GM08714 (cell line): Measurements from ENCODE around the gene GLRX5.
"Not testable (repeated sequence)": the region's sequence is repeated elsewhere in the genome, so short reads cannot be mapped to it uniquely, and the experiment has no call there.

ENCODE experiments used
- H3K4me3 ChIP-seq: fragments of 200-500 bp; sonication (Bioruptor generic); 2 replicates; pipeline ENCODE4 v1.5.1; 2014; ENCODE audit warnings: mild to moderate bottlenecking, low read length, inconsistent platforms
- ZNF274 ChIP-seq: IDR thresholded peaks from 2 replicates; pipeline ENCODE4 v1.6.1; 2012; ENCODE audit warnings: mild to moderate bottlenecking, low read depth, low read length

Gene GLRX5

DNA sequence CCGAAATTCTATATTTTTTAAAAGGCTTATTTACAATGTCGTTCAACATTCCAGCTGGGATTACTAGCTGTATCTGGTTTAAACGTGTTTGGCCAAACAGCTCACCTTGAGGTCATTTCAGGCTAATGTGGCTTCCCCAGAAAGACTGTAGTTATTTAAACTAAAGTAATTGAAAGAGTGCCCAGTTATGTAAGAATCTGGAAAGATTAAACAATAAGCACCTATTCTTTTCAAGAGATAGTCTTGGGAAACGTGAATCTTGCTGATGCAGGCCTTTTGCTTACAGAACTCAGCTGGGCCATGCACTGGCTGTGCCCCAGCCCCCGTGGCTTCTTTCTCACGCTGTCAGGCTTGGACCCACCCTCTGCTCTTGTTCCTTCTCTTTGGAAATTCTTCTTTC lies 24.4 kb downstream of the GLRX5 start:
- H3K4me3 ChIP-seq = no peak overlapping the region
- TF ChIP-seq ZNF274 = no peak

DNA sequence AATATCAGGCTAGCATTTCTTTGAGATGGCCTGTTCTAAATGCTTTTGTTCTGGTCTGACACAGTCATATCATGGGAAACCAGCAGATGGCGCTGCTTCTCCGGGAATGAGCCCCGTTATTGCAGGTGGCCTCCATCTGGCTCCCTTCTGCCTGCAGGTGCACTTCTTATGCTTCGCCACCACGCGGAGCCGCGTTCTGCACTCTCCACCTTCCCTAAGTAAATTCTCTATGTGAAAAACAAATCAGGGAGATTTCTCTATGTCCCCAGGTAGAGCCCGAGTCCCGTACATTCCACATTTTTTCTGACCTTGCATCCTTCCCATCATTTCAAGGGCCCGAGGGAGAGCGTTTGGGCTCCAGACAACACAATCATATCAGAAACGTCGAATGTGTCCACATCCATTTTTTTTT lies 26.2 kb downstream of the GLRX5 start:
- no peak for TF ChIP-seq ZNF274
- no peak overlapping the region for H3K4me3 ChIP-seq

DNA sequence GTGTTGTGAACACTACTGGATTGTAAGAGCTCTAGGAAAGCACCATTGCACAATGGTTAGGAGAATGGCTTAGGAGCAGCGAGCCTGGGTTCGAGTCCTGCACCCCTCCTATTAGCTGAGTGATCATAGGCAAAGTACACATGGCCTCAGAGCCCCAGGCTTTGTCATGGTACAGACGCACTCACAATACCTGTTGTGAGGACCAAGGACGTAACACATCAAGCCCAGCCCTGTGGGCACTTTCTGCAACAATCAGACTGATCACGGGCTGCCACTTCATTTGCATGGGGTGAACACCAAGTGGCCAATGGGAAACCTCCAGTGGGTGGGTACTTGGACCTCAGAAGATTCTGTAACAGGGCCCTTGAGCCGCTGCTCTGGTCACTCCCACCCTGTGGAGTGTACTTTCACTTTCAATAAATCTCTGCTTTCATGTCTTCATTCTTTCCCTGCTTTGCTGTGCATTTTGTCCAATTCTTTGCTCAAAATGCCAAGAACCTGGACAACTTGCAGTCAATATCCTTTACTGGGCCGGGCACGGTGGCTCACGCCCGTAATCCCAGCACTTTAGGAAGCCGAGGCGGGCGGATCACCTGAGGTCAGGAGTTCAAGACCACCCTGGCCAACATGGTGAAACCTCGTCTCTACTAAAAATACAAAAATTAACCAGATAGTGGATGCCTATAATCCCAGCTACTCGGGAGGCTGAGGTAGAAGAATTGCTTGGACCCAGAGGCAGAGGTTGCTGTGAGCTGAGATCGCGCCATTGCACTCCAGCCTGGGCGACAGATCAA lies 28.2 kb downstream of the GLRX5 start:
- H3K4me3 ChIP-seq = no peak overlapping the region
- TF ChIP-seq ZNF274 = no peak

DNA sequence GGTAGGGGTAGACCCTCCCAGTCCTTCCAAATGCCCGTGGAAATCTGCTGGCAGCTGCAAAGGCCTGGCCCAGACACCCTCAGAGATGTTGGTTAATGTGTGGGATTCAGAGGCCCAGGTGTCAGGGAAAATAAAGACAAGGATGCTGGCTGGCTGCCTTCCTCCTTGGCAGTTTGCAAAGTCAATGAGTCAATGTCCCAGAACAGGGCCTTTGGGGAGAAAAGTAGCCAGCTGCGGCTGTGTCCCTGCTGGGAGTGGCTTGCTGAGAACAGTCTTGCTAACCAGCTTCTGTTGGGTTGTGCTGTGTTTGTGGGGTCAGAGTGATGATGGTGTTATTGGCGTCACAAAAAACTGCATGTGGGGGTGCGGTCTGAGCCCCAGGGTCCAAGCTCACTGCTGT lies 29.2 kb downstream of the GLRX5 start:
- no peak for TF ChIP-seq ZNF274
- no peak overlapping the region for H3K4me3 ChIP-seq

DNA sequence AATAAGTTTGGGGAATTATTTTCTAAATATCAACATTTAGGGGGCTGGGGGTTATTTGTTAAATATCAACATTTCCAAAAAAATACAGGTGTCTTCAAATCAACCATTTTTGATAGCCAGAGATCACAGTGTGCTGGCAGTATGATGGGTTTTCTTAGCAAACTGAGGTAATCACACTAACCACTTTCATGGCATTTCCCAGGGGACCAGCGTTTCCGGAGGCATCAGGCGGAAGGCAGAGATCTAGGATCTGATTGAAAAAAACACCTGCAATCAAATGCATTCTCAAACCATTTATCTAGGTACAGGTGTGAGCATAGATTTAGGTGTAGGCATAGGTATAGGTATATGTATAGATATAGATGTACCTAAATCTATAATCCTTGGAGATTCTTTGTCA lies 34.6 kb downstream of the GLRX5 start:
- TF ChIP-seq ZNF274 = no peak
- H3K4me3 ChIP-seq = no peak overlapping the region

DNA sequence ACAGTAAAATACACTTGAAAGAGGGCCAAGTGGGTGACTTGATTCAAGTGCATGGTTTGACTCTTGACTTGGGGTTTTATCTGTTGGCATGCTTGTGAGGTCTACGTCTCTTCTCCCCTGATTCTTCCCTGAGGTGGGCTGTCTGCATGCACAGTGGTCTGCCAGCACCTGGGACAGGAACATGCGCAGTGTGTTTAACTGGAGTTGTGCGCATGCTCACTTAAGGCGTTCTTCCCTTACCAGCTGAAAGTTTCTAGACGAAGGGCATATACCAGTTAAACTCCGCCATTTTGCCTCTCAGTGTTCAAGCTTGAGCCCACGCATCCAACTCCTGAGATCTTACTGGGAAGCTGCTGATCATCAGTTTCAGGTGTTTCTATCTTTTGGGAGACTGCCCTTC lies 38.5 kb downstream of the GLRX5 start:
- no peak for TF ChIP-seq ZNF274
- H3K4me3 ChIP-seq = no peak overlapping the region

DNA sequence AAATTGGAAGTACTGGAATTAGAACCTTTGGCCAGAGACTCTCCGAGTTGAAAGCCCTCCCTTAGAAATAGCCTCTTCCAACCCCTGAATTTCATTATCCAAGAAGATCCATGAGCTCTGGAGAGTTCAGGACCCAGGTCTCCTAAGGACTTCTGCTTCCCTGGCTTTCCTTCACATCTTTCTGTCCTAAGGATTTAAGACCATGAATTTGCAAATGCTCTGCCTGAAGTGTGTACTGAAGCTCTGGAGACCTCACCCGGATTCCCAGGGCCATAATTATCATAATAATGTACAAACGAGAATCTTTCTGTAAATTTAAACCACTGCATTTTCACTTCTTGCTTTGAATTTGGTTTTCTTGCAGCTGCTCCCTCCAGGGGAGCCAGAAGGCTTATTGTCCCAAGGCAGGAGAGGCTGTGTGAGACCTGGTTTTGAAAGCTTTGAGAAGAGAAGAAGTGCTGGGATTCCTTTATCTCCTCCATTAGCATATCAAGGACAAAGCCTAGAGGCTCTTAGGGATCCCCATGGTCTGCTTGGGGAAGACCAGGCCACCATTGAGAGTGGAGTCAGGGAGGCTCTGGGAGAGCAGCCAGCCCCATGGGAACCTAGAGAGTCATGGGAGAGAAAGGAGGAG lies 41.1 kb downstream of the GLRX5 start:
- TF ChIP-seq ZNF274 = no peak
- H3K4me3 ChIP-seq = no peak overlapping the region

DNA sequence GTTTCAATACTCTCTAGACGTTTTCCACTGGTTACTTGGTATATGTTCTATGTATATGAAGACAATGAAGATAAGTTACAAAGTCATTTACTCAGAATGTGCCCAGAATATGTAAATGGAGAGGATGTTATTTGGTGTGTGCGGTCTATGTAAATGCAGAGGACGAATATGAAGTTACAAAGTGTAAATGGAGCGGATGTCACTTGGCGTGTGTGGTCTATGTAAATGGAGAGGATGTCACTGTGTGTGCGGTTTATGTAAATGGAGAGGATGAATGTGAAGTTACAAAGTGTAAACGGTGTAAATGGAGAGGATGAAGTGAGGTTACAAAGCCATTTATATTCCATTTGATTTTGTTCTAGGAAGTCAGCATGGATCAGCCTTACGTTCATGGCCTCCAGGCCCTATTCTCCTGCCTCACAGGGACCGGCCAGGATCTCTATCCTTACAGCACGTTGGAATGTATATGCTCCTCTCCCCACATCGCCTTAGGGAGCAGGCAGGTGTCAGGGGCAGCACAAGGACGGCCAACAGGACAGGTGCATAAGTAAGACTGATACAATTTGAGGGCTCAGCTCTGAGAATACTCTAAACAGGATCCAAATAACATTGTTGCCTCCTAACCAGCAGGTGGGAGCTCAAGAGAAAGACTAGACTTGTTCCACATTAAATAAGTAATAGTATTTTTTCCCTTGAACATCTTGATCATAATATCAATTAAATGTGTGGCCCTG lies 42.4 kb downstream of the GLRX5 start:
- peak overlapping the region; percentile 33; the same call in 1 of the 2 replicates for H3K4me3 ChIP-seq
- TF ChIP-seq ZNF274 = no peak

DNA sequence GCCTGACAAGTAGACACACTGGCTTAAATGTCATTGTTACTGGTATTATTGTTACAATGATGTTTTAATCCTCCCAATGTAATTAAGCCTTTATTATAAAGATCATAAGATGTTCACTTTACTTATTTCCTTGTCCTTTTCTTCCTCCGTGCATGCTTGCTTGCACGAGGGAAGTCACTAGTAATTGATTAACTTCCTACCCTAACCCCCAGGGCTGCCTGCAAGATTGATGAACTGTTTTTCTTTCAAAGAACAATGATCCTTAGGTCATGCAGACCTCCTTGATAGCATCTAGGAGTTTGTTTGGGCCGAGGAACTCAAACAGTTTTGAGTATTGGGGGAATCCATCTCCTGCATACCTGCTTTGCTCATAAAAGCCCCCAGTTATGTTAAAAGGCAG lies 43.0 kb downstream of the GLRX5 start:
- peak overlapping the region; percentile 34; the same call in 1 of the 2 replicates for H3K4me3 ChIP-seq
- no peak for TF ChIP-seq ZNF274

DNA sequence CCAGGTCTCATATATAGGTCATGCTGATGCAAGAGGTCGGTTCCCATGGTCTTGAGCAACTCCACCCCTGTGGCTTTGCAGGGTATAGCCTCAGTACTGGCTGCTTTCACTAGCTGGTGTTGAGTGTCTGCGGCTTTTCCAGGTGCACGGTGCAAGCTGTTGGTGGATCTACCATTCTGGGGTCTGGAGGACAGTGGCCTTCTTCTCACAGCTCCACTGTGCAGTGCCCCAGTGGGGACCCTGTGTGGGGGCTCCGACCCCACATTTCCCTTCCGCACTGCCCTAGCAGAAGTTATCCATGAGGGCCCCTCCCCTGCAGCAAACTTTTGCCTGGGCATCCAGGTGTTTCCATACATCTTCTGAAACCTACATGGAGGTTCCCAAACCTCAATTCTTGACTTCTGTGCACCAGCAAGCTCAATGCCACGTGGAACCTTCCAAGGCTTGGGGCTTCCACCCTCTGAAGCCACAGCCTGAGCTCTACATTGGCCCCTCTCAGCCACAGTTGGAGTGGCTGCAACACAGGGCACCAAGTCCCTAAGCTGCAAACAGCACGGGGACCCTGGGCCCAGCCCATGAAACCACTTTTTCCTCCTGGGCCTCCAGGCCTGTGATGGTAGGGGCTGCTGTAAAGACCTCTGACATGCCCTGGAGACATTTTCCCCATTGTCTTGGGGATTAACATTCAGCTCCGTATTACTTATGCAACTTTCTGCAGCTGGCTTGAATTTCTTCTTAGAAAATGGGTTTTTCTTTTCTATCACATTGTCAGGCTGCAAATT lies 49.2 kb downstream of the GLRX5 start:
- H3K4me3 ChIP-seq = not testable (repeated sequence)

DNA sequence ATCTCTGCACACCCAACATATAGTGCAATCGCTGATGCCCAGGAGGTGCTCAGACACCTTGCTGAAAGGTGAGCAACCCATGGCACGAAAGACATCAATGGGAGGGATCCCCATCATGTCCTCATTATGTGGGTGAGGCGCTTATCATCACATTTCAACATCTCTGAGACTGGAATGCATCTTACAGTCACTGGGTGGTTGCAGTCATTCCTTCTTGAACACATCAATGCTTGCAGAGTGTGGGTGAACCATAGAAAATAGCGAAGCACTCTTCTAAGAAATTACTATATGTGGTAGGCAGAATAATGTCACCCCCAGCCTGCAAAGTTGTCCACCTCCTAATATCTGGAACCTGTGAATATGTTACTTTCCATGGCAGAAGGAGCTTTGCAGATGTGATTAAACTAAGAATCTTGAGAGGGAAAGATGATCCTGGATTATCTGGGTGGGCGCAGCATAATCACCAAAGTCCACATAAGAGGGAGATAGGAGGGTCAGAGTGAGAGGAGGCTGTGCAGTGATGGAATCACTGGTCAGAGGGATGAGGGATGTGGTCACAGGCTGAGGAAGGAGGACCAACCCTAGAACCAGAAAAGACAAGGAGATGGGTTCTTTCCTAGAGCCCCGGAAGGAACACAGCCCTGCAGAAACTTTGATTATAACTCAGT lies 51.2 kb downstream of the GLRX5 start:
- no peak for TF ChIP-seq ZNF274

DNA sequence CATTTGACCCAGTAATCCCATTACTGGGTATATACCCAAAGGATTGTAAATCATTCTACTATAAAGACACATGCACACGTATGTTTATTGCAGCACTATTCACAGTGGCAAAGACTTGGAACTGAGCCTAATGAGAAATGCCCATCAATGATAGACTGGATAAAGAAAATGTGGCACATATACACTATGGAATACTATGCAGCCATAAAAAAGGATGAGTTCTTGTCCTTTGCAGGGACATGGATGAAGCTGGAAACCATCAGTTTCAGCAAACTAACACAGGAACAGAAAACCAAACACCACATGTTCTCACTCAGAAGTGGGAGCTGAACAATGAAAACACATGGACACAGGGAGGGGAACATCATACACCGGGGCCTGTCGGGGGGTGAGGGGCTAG lies 56.3 kb downstream of the GLRX5 start:
- not testable (repeated sequence) for H3K4me3 ChIP-seq

More for the DNA sequence above, 51.2 kb downstream of the GLRX5 start:
- no peak overlapping the region for H3K4me3 ChIP-seq
